GM20000 (cell line): Measurements from ENCODE around the gene COL20A1.
"Not testable (repeated sequence)": the region's sequence is repeated elsewhere in the genome, so short reads cannot be mapped to it uniquely, and the experiment has no call there.

Source experiments
- DNase-seq: peaks from one replicate; pipeline ENCODE4 v3.0.0; 2012; ENCODE audit warnings: low spot score
- TF ChIP-seq, protein P1 (sequence below): IDR thresholded peaks from 2 replicates; pipeline ENCODE4 v1.5.1; 2012; ENCODE audit warnings: mild to moderate bottlenecking, control low read depth; ENCODE audit errors: extremely low read depth, missing control alignments

Gene COL20A1

DNA sequence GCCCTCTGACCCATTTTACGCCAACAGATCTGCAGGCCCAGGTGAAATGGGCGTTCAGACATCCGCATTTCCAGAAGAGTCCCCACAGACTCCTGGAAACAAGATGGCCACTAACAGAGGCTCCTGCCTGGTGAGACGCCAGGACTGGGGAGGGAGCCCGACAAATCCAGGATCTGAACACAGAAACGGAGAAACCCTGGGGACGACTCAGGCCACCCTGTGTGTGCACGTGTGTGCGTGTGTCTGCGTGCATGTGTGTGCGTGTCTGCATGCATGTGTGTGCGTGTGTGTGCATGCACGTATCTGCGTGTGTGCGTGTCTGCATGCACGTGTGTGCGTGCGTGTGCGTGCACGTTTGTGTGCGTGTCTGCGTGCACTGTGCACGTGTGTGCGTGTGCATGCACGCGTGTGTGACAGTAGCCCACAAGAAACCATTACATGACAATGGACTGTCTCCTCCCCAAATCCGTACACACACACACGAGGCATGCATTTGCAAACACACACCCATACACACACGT lies 43.3 kb downstream of the COL20A1 start:
- TF ChIP-seq, protein P1, sequence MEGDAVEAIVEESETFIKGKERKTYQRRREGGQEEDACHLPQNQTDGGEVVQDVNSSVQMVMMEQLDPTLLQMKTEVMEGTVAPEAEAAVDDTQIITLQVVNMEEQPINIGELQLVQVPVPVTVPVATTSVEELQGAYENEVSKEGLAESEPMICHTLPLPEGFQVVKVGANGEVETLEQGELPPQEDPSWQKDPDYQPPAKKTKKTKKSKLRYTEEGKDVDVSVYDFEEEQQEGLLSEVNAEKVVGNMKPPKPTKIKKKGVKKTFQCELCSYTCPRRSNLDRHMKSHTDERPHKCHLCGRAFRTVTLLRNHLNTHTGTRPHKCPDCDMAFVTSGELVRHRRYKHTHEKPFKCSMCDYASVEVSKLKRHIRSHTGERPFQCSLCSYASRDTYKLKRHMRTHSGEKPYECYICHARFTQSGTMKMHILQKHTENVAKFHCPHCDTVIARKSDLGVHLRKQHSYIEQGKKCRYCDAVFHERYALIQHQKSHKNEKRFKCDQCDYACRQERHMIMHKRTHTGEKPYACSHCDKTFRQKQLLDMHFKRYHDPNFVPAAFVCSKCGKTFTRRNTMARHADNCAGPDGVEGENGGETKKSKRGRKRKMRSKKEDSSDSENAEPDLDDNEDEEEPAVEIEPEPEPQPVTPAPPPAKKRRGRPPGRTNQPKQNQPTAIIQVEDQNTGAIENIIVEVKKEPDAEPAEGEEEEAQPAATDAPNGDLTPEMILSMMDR: no peak
- DNase-seq: no peak

DNA sequence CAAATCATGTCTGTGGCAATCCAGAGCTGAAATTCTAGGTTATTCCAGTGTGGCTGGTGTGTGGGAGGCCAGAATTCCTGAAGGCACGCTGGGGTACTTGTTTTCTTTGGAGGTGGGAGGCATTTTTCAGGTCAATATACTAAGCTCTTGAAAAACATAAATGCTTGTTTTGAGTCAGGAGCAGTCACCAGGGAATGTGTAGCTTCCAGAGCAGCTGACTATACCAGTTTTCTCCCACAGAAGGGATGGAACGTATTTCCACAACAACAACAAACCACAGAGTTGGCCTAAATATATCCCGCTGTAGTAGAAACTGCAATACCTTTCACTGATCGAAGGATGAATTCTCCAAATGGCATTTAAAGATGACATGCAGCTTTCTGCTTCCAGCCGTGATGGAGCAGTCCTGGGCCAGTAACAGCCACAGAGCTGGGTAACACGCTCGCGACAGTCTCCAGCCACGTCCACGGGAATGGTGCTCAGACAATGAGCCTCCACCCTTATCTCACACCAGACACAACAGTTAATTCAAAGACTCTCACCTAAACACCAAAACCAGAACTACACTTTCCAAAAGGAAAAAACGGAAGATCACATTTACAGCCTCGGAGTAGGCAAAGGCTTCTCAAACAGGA lies 44.9 kb downstream of the COL20A1 start:
- TF ChIP-seq, protein P1: no peak
- DNase-seq: no peak

- DNase-seq: not testable (repeated sequence)
These were observed 46.4 kb downstream of the COL20A1 start for GRCh38 chr20:63339154-63340094.

DNA sequence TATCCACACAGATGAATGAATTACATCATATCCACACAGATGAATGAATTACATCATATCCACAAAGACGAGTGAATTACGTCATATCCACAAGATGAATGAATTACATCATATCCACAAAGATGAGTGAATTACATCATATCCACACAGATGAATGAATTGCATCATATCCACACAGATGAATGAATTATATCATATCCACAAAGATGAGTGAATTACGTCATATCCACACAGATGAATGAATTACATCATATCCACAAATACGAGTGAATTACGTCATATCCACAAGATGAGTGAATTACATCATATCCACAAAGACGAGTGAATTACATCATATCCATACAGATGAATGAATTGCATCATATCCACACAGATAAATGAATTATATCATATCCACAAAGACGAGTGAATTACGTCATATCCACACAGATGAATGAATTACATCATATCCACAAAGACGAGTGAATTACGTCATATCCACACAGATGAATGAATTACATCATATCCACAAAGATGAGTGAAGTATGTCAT lies 47.2 kb downstream of the COL20A1 start:
- DNase-seq: not testable (repeated sequence)

- TF ChIP-seq, protein P1: no peak
- DNase-seq: no peak
These were observed 49.8 kb downstream of the COL20A1 start for GRCh38 chr20:63342561-63343459.

- no peak for DNase-seq
These were observed 50.8 kb downstream of the COL20A1 start for GRCh38 chr20:63343460-63344445.

More at GRCh38 chr20:63343460-63344445, 50.8 kb downstream of the COL20A1 start:
- TF ChIP-seq, protein P1: no peak
